GM12878 (cell line): ENCODE data around the gene TANC1.

Source experiments
- CBX3 ChIP-seq: fragments of 200-600 bp; sonication (generic); IDR thresholded peaks from 2 replicates; pipeline ENCODE4 v1.6.1; 2016; ENCODE audit warnings: low read depth, borderline replicate concordance
- CHD1 ChIP-seq: IDR thresholded peaks from 2 replicates; pipeline ENCODE4 v1.6.1; 2012; ENCODE audit warnings: low read depth, low read length, improper control_type of control experiment
- CREB1 ChIP-seq: IDR thresholded peaks from 2 replicates; pipeline ENCODE4 v1.6.1; 2012; ENCODE audit warnings: low read depth, mild to moderate bottlenecking, inconsistent platforms
- EP300 ChIP-seq, 2 experiments: fragments of 150-350 bp in 1 of 2; IDR thresholded peaks; 2 replicates each; pipeline ENCODE4 v1.6.1; 2011 to 2012; ENCODE audit warnings: low read depth in 2 of 2, low read length in 2 of 2, borderline replicate concordance in 1 of 2, improper control_type of control experiment in 1 of 2, inconsistent platforms in 1 of 2; ENCODE audit not compliant: control insufficient read depth in 1 of 2
- FOXM1 ChIP-seq: IDR thresholded peaks from 2 replicates; pipeline ENCODE4 v1.6.1; 2012; ENCODE audit warnings: low read depth, mild to moderate bottlenecking, inconsistent platforms, low read length, moderate library complexity
- JUND ChIP-seq: IDR thresholded peaks from 2 replicates; pipeline ENCODE4 v1.6.1; 2012; ENCODE audit warnings: low read depth, mild to moderate bottlenecking, low read length, improper control_type of control experiment, moderate library complexity
- MTA2 ChIP-seq: fragments of 450-650 bp; IDR thresholded peaks from 2 replicates; pipeline ENCODE4 v1.6.1; 2016; ENCODE audit warnings: low read depth, mild to moderate bottlenecking, moderate library complexity
- NFYB ChIP-seq: IDR thresholded peaks from 2 replicates; pipeline ENCODE4 v1.6.1; 2011; ENCODE audit warnings: low read depth, mild to moderate bottlenecking, low read length, improper control_type of control experiment, moderate library complexity; ENCODE audit not compliant: insufficient read depth
- POLR2A ChIP-seq: IDR thresholded peaks from 2 replicates; pipeline ENCODE4 v1.6.1; 2011; ENCODE audit warnings: low read depth, mild to moderate bottlenecking, low read length
- POLR2AphosphoS5 ChIP-seq: IDR thresholded peaks from 2 replicates; pipeline ENCODE4 v1.6.1; 2011; ENCODE audit warnings: mild to moderate bottlenecking, low read length, inconsistent platforms
- RFX5 ChIP-seq: IDR thresholded peaks from 2 replicates; pipeline ENCODE4 v1.6.1; 2011; ENCODE audit warnings: low read depth, low read length, improper control_type of control experiment
- SREBF1 ChIP-seq: IDR thresholded peaks from 2 replicates; pipeline ENCODE4 v1.6.1; 2012; ENCODE audit warnings: mild to moderate bottlenecking, low read length

- TF ChIP-seq JUND (no peak), MTA2 (no peak), CHD1 (no peak), CBX3 (no peak), CREB1 (no peak), POLR2AphosphoS5 (no peak), SREBF1 (no peak), POLR2A (no peak), NFYB (no peak), EP300 (IDR thresholded peaks at IDR 0.05; ENCODE audit: borderline replicate concordance in 1 of 2, control insufficient read depth in 1 of 2, low read depth in 2 of 2, low read length in 2 of 2) (no peak), RFX5 (no peak), FOXM1 (no peak)
Observed at GRCh38 chr2:159063677-159064076, 95.2 kb downstream of the TANC1 start.
